ENCODE measurements around the gene MYF5. TPM values are rescaled to one million over a fixed set of nuclear protein-coding genes. Genes with fewer than 3 reads are reported as not detected.

The MYF5 gene
- total RNA-seq: not detected in 2 replicates

GRCh38 chr12:80716696-80717469 lies at the start of gene MYF5:
TSS of gene MYF5 (plus strand) at chr12:80716912. CDS start at chr12:80717064, 152 bp downstream.

DNA sequence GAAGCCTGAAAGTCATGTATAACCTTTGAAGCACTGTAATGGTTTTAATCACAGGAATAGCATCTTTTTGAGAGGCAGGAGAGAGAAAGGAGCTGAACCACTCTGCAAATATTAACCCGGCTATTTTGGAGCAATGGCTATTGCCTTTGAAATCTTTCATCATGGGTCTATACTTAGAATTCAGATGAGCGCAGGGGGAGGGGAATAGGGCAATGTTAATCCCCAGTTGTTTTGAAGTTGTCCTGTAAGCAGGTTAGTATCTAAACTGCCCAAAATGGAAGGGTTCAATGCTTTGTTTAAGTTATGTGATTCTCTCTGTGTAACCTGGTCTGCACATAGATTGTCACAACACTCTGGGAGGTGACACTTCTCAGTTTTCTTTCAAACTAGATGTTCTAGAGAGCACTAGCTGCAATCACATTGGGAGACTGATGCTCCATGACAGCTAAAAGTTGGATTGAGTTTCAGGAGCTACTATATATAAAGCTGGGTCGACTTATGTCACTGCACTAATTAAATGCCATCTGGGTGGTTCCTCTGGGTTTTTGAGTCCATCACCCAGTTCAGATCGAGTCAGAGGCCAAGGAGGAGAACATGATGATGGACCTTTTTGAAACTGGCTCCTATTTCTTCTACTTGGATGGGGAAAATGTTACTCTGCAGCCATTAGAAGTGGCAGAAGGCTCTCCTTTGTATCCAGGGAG lies 9.4 kb upstream of the MYF5 start, which contains the start of gene MYF6:
Gene MYF6 (plus strand): TSS at position 509 of the 704 bp plus-strand sequence. CDS start 86 bp downstream, at position 595.

Other genes with a start within 250 kb of the MYF5 start
- not detected in 2 replicates for gene MYF6, start 9.3 kb upstream of the MYF5 start, total RNA-seq
- gene LIN7A, start 221.0 kb downstream of the MYF5 start, total RNA-seq: 0.57 and 5.9 TPM in 2 replicates

Data from placental pericyte (primary cell).